Measurements from ENCODE around the gene GATAD2A. TPM values are rescaled to one million over a fixed set of nuclear protein-coding genes. Genes with fewer than 3 reads are reported as not detected.
A peak's percentile ranks its signal among the peaks of the same experiment; 100 is the strongest.

The GATAD2A gene
- total and polyA plus RNA-seq, 9 of the 15 experiments (the other 6 are each of a cell fraction or from before 2014, with no cell fraction given) = 2.4 to 226 (median 44.2) TPM

DNA sequence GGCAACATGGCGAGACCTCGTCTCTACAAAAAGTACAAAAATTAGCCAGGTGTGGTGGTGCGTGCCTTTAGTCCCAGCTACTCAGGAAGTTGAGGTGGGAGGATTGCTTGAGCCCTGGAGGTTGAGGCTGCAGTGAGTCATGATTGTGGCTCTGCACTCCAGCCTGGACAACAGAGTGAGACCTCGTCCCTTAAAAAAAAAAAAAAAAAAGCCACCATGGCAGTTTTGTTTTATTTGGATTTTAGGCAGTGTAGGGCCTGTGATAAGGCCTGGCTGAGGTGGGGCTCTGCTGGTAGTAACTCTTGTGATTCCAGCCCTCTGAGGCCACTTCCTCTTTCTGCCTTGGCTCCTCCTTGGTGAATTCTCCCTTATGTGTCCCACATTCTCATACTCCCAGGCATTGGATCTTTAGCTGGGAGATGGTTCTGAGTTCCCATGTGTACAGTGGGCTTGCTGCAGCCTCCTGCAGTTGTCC, 39.2 kb downstream of the GATAD2A start (continued):
- TF ChIP-seq MTA3 (IDR thresholded peaks at IDR 0.05; ENCODE audit: borderline replicate concordance) (0 out of 2 replicates have a peak, but pooled peaks have one; percentile 35), ZFX (CRISPR knock-in tag; IDR thresholded peaks at IDR 0.05) (peak; percentile 74), RBFOX2 (IDR thresholded peaks at IDR 0.05; ENCODE audit: low read depth, low read length) (no peak), XRCC5 (IDR thresholded peaks at IDR 0.05; ENCODE audit: low read depth, low read length) (peak; percentile 45), KAT7 (CRISPR knock-in tag; IDR thresholded peaks at IDR 0.05; ENCODE audit: borderline replicate concordance) (no peak), SMARCA5 (IDR thresholded peaks at IDR 0.05) (peak; percentile 91), POLR2H (tag; IDR thresholded peaks at IDR 0.05; ENCODE audit: low read depth) (no peak), TAF15 (IDR thresholded peaks at IDR 0.05; ENCODE audit: low read depth, low read length) (no peak), FOSL1 (tag; conservative IDR thresholded peaks at IDR 0.05) (peak; percentile 91), NEUROD1 (IDR thresholded peaks at IDR 0.05; ENCODE audit: borderline replicate concordance, low read depth, low read length, partially characterized antibody) (no peak), ETV5 (CRISPR knock-in tag; IDR thresholded peaks at IDR 0.05; ENCODE audit: low read depth) (peak; percentile 69; the same call in 1 of the 2 replicates), HDAC1 (IDR thresholded peaks at IDR 0.05) (0 out of 4 replicates have a peak, but pooled peaks of 1 of the 2 experiments have one; percentile 23), DMBX1 (CRISPR knock-in tag; IDR thresholded peaks at IDR 0.05; ENCODE audit: borderline replicate concordance) (0 out of 2 replicates have a peak, but pooled peaks have one; percentile 31), PRMT5 (CRISPR knock-in tag; IDR thresholded peaks at IDR 0.05) (no peak), HMG20B (CRISPR knock-in tag; IDR thresholded peaks at IDR 0.05) (no peak), MAFF (IDR thresholded peaks at IDR 0.05; ENCODE audit: low read length) (peak; percentile 52), ETS2 (tag; IDR thresholded peaks at IDR 0.05; ENCODE audit: borderline replicate concordance, poor library complexity, severe bottlenecking) (no peak), HSF4 (CRISPR knock-in tag; IDR thresholded peaks at IDR 0.05; ENCODE audit: borderline replicate concordance) (no peak), ZNF316 (IDR thresholded peaks at IDR 0.05) (peak; percentile 92), CTBP1 (IDR thresholded peaks at IDR 0.05; ENCODE audit: borderline replicate concordance) (peak; percentile 53), CEBPB (tag; IDR thresholded peaks at IDR 0.05) (no peak), EGR1 (conservative IDR thresholded peaks at IDR 0.05) (no peak), ZNF239 (CRISPR knock-in tag; IDR thresholded peaks at IDR 0.05) (no peak), POLR3G (IDR thresholded peaks at IDR 0.05; ENCODE audit: extremely low read depth, insufficient read length, insufficient replicate concordance) (no peak), SRF (CRISPR knock-in tag; IDR thresholded peaks at IDR 0.05) (no peak)
- TF ChIP-seq, protein P1, sequence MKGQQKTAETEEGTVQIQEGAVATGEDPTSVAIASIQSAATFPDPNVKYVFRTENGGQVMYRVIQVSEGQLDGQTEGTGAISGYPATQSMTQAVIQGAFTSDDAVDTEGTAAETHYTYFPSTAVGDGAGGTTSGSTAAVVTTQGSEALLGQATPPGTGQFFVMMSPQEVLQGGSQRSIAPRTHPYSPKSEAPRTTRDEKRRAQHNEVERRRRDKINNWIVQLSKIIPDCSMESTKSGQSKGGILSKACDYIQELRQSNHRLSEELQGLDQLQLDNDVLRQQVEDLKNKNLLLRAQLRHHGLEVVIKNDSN (CRISPR knock-in tag; IDR thresholded peaks at IDR 0.05) = no peak
- TF ChIP-seq, protein P2, sequence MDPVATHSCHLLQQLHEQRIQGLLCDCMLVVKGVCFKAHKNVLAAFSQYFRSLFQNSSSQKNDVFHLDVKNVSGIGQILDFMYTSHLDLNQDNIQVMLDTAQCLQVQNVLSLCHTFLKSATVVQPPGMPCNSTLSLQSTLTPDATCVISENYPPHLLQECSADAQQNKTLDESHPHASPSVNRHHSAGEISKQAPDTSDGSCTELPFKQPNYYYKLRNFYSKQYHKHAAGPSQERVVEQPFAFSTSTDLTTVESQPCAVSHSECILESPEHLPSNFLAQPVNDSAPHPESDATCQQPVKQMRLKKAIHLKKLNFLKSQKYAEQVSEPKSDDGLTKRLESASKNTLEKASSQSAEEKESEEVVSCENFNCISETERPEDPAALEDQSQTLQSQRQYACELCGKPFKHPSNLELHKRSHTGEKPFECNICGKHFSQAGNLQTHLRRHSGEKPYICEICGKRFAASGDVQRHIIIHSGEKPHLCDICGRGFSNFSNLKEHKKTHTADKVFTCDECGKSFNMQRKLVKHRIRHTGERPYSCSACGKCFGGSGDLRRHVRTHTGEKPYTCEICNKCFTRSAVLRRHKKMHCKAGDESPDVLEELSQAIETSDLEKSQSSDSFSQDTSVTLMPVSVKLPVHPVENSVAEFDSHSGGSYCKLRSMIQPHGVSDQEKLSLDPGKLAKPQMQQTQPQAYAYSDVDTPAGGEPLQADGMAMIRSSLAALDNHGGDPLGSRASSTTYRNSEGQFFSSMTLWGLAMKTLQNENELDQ (CRISPR knock-in tag; IDR thresholded peaks at IDR 0.05; ENCODE audit: borderline replicate concordance) = no peak
